NB4 (cell line): Measurements from ENCODE around the gene BICRA.

Experiments used
- DNase-seq: peaks from one replicate; pipeline ENCODE4 v3.0.0; 2010; ENCODE audit warnings: low read depth
- H3K4me3 ChIP-seq: one replicate; pipeline ENCODE4 v1.5.1; 2011; ENCODE audit warnings: mild to moderate bottlenecking, low read depth, low read length, moderate library complexity
- CTCF ChIP-seq: IDR thresholded peaks from one replicate; pipeline ENCODE4 v1.5.1; 2012; ENCODE audit warnings: low read depth, low read length
- MAX ChIP-seq: IDR thresholded peaks from 2 replicates; pipeline ENCODE4 v1.6.1; 2011; ENCODE audit warnings: low read depth, low read length
- MYC ChIP-seq: IDR thresholded peaks from 2 replicates; pipeline ENCODE4 v1.6.1; 2011; ENCODE audit warnings: low read depth, low read length
- POLR2A ChIP-seq: IDR thresholded peaks from 2 replicates; pipeline ENCODE4 v1.6.1; 2011; ENCODE audit warnings: mild to moderate bottlenecking; ENCODE audit not compliant: insufficient read length; ENCODE audit errors: extremely low read depth

BICRA gene

GRCh38 chr19:47679251-47679900 is 70.4 kb downstream of the BICRA start:
- no peak overlapping the region for H3K4me3 ChIP-seq
- TF ChIP-seq MYC (no peak), POLR2A (no peak), CTCF (no peak)
- DNase-seq = no peak

- TF ChIP-seq MAX (no peak), MYC (no peak), POLR2A (no peak), CTCF (no peak)
- no peak overlapping the region for H3K4me3 ChIP-seq
- DNase-seq = no peak
Measured at GRCh38 chr19:47679922-47680857, 71.3 kb downstream of the BICRA start.

- no peak overlapping the region for H3K4me3 ChIP-seq
- no peak for TF ChIP-seq CTCF
- no peak for TF ChIP-seq MAX
- no peak for TF ChIP-seq MYC
- no peak for TF ChIP-seq POLR2A
- no peak for DNase-seq
Measured at GRCh38 chr19:47680858-47681332, 72.0 kb downstream of the BICRA start.

- H3K4me3 ChIP-seq = no peak overlapping the region
- TF ChIP-seq CTCF (no peak), MAX (no peak), POLR2A (no peak), MYC (no peak)
- no peak for DNase-seq
Measured at GRCh38 chr19:47681388-47681787, 72.5 kb downstream of the BICRA start.

GRCh38 chr19:47681936-47682335 is 73.0 kb downstream of the BICRA start:
- no peak for DNase-seq
- TF ChIP-seq CTCF (no peak), MAX (no peak), POLR2A (no peak), MYC (no peak)
- no peak overlapping the region for H3K4me3 ChIP-seq
